ENCODE measurements around the gene DOK3.

Gene DOK3

GRCh38 chr5:177512736-177513380 is 3.2 kb upstream of the DOK3 start:
- ATAC-seq = no peak

GRCh38 chr5:177511796-177512675 is 2.4 kb upstream of the DOK3 start:
- ATAC-seq = no peak

GRCh38 chr5:177511181-177511580 is 1.6 kb upstream of the DOK3 start:
- no peak for ATAC-seq

GRCh38 chr5:177510567-177511053 is 984 bp upstream of the DOK3 start:
- ATAC-seq = no peak

GRCh38 chr5:177509991-177510566 is 453 bp upstream of the DOK3 start:
- peak in 1 of 2 donors; percentile 36 for ATAC-seq

GRCh38 chr5:177508837-177509236 is 789 bp downstream of the DOK3 start:
- no peak for ATAC-seq

GRCh38 chr5:177508221-177508611 is 1.4 kb downstream of the DOK3 start:
- no peak for ATAC-seq

- ATAC-seq = no peak
Observed at GRCh38 chr5:177507596-177508220, 1.9 kb downstream of the DOK3 start.

GRCh38 chr5:177507165-177507564 is 2.5 kb downstream of the DOK3 start:
- ATAC-seq = no peak

- ATAC-seq = no peak
Observed at GRCh38 chr5:177505075-177505474, 4.6 kb downstream of the DOK3 start.

GRCh38 chr5:177504086-177505056 is 5.3 kb downstream of the DOK3 start:
- no peak for ATAC-seq

- ATAC-seq = no peak
Observed at GRCh38 chr5:177503351-177504085, 6.1 kb downstream of the DOK3 start.

GRCh38 chr5:177502886-177503285 is 6.7 kb downstream of the DOK3 start:
- no peak for ATAC-seq

GRCh38 chr5:177501874-177502678 is 7.5 kb downstream of the DOK3 start:
- ATAC-seq = no peak

GRCh38 chr5:177500685-177501522 is 8.7 kb downstream of the DOK3 start:
- ATAC-seq = peak in 1 of 2 donors; percentile 43

GRCh38 chr5:177499842-177500241 is 9.8 kb downstream of the DOK3 start:
- no peak for ATAC-seq

GRCh38 chr5:177498013-177498787 is 11.4 kb downstream of the DOK3 start:
- no peak for ATAC-seq

GRCh38 chr5:177497292-177498012 is 12.2 kb downstream of the DOK3 start, which contains the start of gene PDLIM7:
PDLIM7 (minus strand) TSS chr5:177497604; CDS start chr5:177496512, 1,092 bp downstream.
- ATAC-seq = peak; percentile 84 to 86

All from activated CD4-positive, CD25-positive, alpha-beta regulatory T cell treated with anti-CD3 and anti-CD28 coated beads, Interleukin-2, amount 50 U/mL, for 24 hours (primary cell).